Large intestine (tissue), 3 donors: Measurements from ENCODE around the gene LUM. TPM values are rescaled to one million over a fixed set of nuclear protein-coding genes. Genes with fewer than 3 reads are reported as not detected.
A peak's percentile ranks its signal among the peaks of the same experiment; 100 is the strongest.

Experiments
- DNase-seq, 2 donors: peaks; one replicate each; pipeline versions ENCODE4 v3.0.0 to v3.0.0-alpha.2; 2013
- H3K27ac ChIP-seq: one replicate; pipeline ENCODE4 v1.5.1; 2013; ENCODE audit warnings: low read length
- H3K27me3 ChIP-seq: 2 replicates; pipeline ENCODE4 v1.6.1; 2013; ENCODE audit warnings: low read length; ENCODE audit not compliant: control insufficient read depth, insufficient read depth
- H3K36me3 ChIP-seq: 2 replicates; pipeline ENCODE4 v1.6.1; 2013; ENCODE audit warnings: low read length; ENCODE audit not compliant: control insufficient read depth, insufficient read depth
- H3K4me1 ChIP-seq: one replicate; pipeline ENCODE4 v1.6.1; 2013; ENCODE audit warnings: low read length; ENCODE audit not compliant: control insufficient read depth, insufficient read depth
- H3K4me3 ChIP-seq: one replicate; pipeline ENCODE4 v1.5.1; 2013; ENCODE audit warnings: low read length
- H3K9me3 ChIP-seq: one replicate; pipeline ENCODE4 v1.6.1; 2013; ENCODE audit warnings: mild to moderate bottlenecking, low read depth, low read length, moderate library complexity; ENCODE audit not compliant: control insufficient read depth
- WGBS: methylation state at CpG from one replicate; pipeline ENCODE4 v1.1.5; 2013; ENCODE audit warnings: low lambda C conversion rate; ENCODE audit not compliant: insufficient coverage; 5-methylcytosine and 5-hydroxymethylcytosine counted together
- polyA plus RNA-seq: library from polyadenylated mRNA; unstranded; fragments of 120-200 nt; gene quantifications from one replicate; pipeline ENCODE4 v1.2.1, GENCODE V29; 2013

LUM gene
- polyA plus RNA-seq, 1 donor: 366 TPM

GRCh38 chr12:91058786-91059185 lies 52.5 kb downstream of the LUM start:
- no CpG with 5 or more reads among the region's 1 CpG for WGBS
- DNase-seq: no peak
- H3K4me1 ChIP-seq: no peaks in the 10 kb centered on the region

GRCh38 chr12:91057368-91058165 lies 53.7 kb downstream of the LUM start, which contains the start of gene KERA:
TSS of gene KERA (minus strand) at chr12:91058024. CDS start at chr12:91056281, 1,743 bp downstream.
- H3K4me1 ChIP-seq: no peaks in the 10 kb centered on the region
- DNase-seq: no peak
- WGBS: 73% methylated on average over 6 of the region's 9 CpGs
- H3K27ac ChIP-seq: no peak within 1 kb of the TSS
- no peak within 1 kb of the TSS for H3K4me3 ChIP-seq
- H3K9me3 ChIP-seq: no peaks in the 10 kb centered on the region
- H3K36me3 ChIP-seq: no peaks in the 10 kb centered on the region
- no peaks in the 10 kb centered on the region for H3K27me3 ChIP-seq

More at GRCh38 chr12:91058786-91059185, 52.5 kb downstream of the LUM start:
- H3K36me3 ChIP-seq: no peaks in the 10 kb centered on the region
- no peaks in the 10 kb centered on the region for H3K9me3 ChIP-seq
- H3K27me3 ChIP-seq: no peaks in the 10 kb centered on the region
- H3K27ac ChIP-seq: no peak overlapping the region
- H3K4me3 ChIP-seq: no peak overlapping the region

GRCh38 chr12:91056488-91056887 lies 54.8 kb downstream of the LUM start:
- no peaks in the 10 kb centered on the region for H3K9me3 ChIP-seq
- H3K27ac ChIP-seq: no peak overlapping the region
- H3K4me1 ChIP-seq: no peaks in the 10 kb centered on the region
- no peak overlapping the region for H3K4me3 ChIP-seq
- DNase-seq: no peak
- H3K27me3 ChIP-seq: no peaks in the 10 kb centered on the region
- no peaks in the 10 kb centered on the region for H3K36me3 ChIP-seq
- 93% methylated on average over 2 of the region's 2 CpGs for WGBS

DNA sequence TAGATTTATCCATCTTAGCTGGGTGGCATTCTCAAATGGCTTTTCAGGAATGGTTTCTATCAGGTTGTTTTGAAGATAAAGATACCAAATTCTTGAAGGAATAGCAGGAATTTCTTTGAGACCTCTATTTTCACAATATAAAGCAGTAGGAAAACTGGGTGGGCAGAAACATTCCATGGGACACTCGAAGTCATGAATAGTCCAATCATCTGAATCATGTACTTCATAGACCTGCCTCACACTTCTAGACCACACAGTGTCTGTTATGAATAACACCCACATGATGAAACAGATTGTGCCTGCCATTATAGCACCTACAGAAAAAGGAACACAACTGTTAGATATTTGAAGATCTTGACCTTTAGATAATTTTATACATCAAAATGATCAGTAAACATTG lies 55.3 kb downstream of the LUM start:
- 100% methylated on average over 1 of the region's 1 CpG for WGBS
- H3K27ac ChIP-seq: no peak overlapping the region
- DNase-seq: no peak
- H3K27me3 ChIP-seq: no peaks in the 10 kb centered on the region
- no peak overlapping the region for H3K4me3 ChIP-seq
- no peaks in the 10 kb centered on the region for H3K36me3 ChIP-seq
- H3K9me3 ChIP-seq: no peaks in the 10 kb centered on the region
- H3K4me1 ChIP-seq: no peaks in the 10 kb centered on the region

DNA sequence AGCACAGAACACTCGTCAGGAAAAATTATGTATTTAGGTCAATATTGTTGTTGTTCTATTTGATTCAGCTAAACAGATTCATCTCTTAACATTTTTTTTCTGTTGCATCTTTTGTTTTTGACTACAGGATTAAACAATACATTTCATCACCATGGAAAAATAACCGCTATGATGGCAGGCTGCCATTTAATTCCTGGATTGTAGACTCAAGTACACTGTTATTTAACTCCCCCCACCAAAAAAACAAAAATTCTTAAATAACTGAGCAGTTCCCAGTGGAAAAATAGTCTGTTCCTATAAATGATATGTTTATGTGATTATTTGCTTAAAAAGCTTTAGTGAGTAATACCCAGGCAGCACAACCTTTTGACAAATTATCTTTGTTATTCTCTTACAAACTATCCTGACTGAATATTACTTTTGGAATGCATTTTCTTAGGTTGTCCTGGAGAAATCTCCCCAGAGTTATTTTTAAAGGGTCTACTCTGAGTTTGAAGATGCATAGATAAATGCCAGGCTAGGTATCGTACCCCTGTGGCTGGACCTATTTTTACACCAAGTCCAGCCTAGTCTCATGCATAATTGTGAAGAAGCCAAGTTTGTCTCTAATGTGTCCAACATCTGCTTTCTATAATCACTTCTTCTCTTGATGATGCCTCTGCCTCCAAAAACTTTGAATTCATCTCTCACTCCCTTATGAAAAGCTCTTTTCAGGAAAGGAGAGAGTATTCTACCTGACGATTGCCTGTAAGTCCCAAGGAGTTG lies 57.2 kb downstream of the LUM start:
- no peaks in the 10 kb centered on the region for H3K4me1 ChIP-seq
- no peak overlapping the region for H3K4me3 ChIP-seq
- H3K27me3 ChIP-seq: no peaks in the 10 kb centered on the region
- H3K27ac ChIP-seq: no peak overlapping the region
- DNase-seq: peak; percentile 16 to 36
- no peaks in the 10 kb centered on the region for H3K9me3 ChIP-seq
- no peaks in the 10 kb centered on the region for H3K36me3 ChIP-seq
- WGBS: 100% methylated on average over 1 of the region's 4 CpGs

Other genes starting within 250 kb of the LUM start
- not detected for gene CCER1, start 156.3 kb downstream of the LUM start, polyA plus RNA-seq
- gene EPYC, start 106.5 kb downstream of the LUM start, polyA plus RNA-seq: 0.13 TPM
- gene KERA, start 53.5 kb downstream of the LUM start, polyA plus RNA-seq: 0.22 TPM
- gene DCN, start 71.3 kb upstream of the LUM start, polyA plus RNA-seq: 568 TPM